Astrocyte (in vitro differentiated cells and primary cell): ENCODE results near the gene HIKESHI.

Experiments used
- CTCF ChIP-seq: IDR thresholded peaks from 2 replicates; pipeline ENCODE4 v1.5.1; 2011; ENCODE audit warnings: low read depth, mild to moderate bottlenecking, inconsistent platforms, low read length, moderate library complexity; ENCODE audit not compliant: insufficient read depth
- EZH2 ChIP-seq: IDR thresholded peaks from 2 replicates; pipeline ENCODE4 v1.6.1; 2012; ENCODE audit warnings: mild to moderate bottlenecking, low read length, inconsistent platforms; ENCODE audit not compliant: insufficient read depth

GRCh38 chr11:86294026-86294425 is 8.0 kb upstream of the HIKESHI start:
- no peak for TF ChIP-seq EZH2
- TF ChIP-seq CTCF = no peak
